WERI-Rb-1 (cell line): ENCODE results near the gene LRP1B.

ENCODE experiments used
- DNase-seq: peaks from one replicate; pipeline ENCODE4 v3.0.0-alpha.2; 2020
- H3K27ac ChIP-seq: fragments of 250-450 bp; sonication (Bioruptor Pico); 2 replicates; pipeline ENCODE4 v1.5.1; 2020; ENCODE audit warnings: mild to moderate bottlenecking, moderate library complexity
- H3K27me3 ChIP-seq: fragments of 250-450 bp; sonication (Bioruptor Pico); 2 replicates; pipeline ENCODE4 v1.5.1; 2021; ENCODE audit warnings: mild to moderate bottlenecking, low read depth, moderate library complexity; ENCODE audit not compliant: insufficient read depth, severe bottlenecking
- H3K36me3 ChIP-seq: fragments of 250-450 bp; sonication (Bioruptor Pico); 2 replicates; pipeline ENCODE4 v1.5.1; 2020; ENCODE audit warnings: mild to moderate bottlenecking, moderate library complexity
- H3K4me3 ChIP-seq: 2 replicates; pipeline ENCODE4 v1.5.1; 2011; ENCODE audit warnings: low read depth, mild to moderate bottlenecking, control low read depth, low read length
- H3K9me3 ChIP-seq: fragments of 250-450 bp; sonication (Bioruptor Pico); 2 replicates; pipeline ENCODE4 v1.5.1; 2021; ENCODE audit warnings: mild to moderate bottlenecking, moderate library complexity; ENCODE audit not compliant: severe bottlenecking
- TF ChIP-seq, protein P1 (sequence below): IDR thresholded peaks from 2 replicates; pipeline ENCODE4 v1.5.1; 2011; ENCODE audit warnings: low read depth, mild to moderate bottlenecking, control low read depth, inconsistent platforms, low read length

The LRP1B gene

DNA sequence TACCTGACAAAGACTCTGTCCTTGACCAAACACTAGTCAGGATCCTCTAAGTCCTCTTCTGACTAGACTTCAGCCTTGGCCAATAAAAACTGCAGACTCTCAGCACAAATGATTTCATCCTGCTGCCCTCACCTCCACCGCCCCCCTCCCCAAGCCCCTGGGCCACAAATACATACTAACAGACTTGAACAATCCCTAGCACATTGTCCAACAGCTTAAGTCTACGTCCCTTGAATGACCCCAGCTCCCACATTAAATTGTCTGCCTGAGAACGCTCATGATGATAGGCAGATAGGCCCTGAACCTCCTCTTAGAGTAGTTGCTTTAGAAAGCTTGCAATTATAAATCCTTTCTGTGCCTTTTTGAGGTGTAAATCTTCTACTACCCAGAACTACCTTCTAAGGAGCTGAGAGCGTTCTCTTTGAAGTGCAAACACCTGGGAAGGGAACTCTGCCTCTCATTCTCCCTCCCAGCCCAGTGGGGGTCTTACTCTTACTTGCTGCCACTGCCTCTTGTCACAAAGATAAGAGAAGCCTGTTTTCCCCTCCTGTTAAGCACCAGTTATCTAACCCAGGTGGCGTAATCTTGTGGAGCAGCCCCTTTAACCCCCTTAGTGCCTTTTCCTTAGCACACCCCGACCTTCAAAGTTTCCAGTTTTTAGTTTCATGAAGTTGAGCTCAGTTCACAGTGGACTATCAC is 1225.6 kb downstream of the LRP1B start:
- Histone ChIP-seq H3K27me3 (no peaks in the 10 kb centered on the region), H3K36me3 (no peaks in the 10 kb centered on the region), H3K4me3 (no peak overlapping the region), H3K27ac (peak overlapping the region; percentile 33), H3K9me3 (no peaks in the 10 kb centered on the region)
- TF ChIP-seq, protein P1, sequence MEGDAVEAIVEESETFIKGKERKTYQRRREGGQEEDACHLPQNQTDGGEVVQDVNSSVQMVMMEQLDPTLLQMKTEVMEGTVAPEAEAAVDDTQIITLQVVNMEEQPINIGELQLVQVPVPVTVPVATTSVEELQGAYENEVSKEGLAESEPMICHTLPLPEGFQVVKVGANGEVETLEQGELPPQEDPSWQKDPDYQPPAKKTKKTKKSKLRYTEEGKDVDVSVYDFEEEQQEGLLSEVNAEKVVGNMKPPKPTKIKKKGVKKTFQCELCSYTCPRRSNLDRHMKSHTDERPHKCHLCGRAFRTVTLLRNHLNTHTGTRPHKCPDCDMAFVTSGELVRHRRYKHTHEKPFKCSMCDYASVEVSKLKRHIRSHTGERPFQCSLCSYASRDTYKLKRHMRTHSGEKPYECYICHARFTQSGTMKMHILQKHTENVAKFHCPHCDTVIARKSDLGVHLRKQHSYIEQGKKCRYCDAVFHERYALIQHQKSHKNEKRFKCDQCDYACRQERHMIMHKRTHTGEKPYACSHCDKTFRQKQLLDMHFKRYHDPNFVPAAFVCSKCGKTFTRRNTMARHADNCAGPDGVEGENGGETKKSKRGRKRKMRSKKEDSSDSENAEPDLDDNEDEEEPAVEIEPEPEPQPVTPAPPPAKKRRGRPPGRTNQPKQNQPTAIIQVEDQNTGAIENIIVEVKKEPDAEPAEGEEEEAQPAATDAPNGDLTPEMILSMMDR = no peak
- DNase-seq = peak; percentile 41

DNA sequence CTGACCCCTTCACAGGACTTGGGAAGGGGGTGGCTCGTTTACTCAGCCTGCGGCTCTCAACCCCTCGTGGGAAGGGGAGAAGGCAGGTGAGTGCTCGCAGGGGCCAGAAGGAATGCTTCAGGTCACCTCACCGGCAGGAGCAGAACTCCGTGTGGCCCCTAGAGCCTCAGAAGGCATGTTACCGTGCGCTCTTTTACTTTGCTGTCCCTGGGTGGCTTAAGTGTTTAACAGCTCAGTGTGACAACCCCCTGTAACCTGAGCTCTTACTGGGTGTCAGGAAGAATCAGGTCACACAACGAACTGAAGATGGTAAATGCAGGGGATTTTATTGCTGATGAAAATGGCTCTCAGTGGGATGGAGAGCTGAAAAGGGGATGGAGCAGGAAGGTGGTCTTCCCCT is 1235.4 kb downstream of the LRP1B start:
- DNase-seq = peak; percentile 9
- H3K27ac ChIP-seq = no peak overlapping the region
- no peaks in the 10 kb centered on the region for H3K27me3 ChIP-seq
- H3K36me3 ChIP-seq = no peaks in the 10 kb centered on the region
- TF ChIP-seq, protein P1 = no peak
- H3K9me3 ChIP-seq = no peaks in the 10 kb centered on the region
- no peak overlapping the region for H3K4me3 ChIP-seq

DNA sequence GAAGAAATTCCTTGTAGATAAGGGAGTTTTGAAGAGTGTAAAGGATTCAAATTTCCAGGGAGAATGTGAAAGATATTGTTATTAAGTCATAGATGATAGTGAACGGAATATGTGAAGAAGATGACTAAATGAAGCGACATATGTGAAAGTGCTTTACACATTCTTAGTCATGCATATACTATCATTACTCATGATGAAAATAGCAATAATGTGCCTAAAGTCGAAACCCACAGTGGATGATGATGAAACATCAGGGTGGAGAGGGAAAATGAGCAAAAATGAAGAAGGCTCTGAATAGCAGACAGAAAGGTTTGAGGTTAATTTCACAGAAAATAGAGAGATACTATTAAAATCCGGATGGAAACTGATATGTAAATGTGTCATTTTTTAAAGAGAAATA is 1237.1 kb downstream of the LRP1B start:
- Histone ChIP-seq H3K27ac (no peak overlapping the region), H3K4me3 (no peak overlapping the region), H3K36me3 (no peaks in the 10 kb centered on the region), H3K9me3 (no peaks in the 10 kb centered on the region), H3K27me3 (no peaks in the 10 kb centered on the region)
- TF ChIP-seq, protein P1 = no peak
- no peak for DNase-seq

DNA sequence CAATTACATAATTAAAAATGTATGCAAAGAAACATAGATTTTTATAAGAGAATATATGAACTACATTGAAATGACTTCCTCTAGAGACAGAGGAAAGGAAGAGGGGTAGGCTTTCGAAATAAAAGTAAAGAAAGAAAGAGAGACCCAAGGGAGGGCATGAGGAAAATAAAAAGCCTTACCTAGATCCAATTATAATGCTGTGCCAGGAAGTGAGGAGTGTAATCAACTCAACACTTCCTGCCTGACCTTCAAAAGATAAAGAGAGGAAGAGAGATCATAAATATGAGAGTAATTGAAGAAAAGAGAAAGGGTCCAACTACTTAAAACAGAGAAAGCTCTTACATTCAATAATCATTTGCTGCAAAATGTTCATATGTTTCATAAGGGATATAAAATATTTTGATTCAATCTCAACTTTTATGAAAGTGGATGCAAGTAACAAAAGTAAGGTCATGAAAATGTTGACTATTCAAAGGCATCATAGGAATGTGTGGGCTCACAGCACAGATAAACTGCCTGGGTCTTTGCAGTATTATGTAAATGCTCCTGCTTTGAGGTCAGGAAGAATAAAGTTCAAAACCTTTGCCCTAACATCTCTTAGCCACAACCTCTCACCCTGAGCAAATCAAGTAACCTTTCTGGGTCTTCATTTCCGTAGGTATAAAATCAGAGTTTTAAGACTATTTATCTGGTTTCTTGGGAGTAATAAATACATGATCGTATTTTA is 1237.7 kb downstream of the LRP1B start:
- Histone ChIP-seq H3K9me3 (no peaks in the 10 kb centered on the region), H3K4me3 (no peak overlapping the region), H3K27me3 (no peaks in the 10 kb centered on the region), H3K27ac (no peak overlapping the region), H3K36me3 (no peaks in the 10 kb centered on the region)
- DNase-seq = no peak
- TF ChIP-seq, protein P1 = no peak

DNA sequence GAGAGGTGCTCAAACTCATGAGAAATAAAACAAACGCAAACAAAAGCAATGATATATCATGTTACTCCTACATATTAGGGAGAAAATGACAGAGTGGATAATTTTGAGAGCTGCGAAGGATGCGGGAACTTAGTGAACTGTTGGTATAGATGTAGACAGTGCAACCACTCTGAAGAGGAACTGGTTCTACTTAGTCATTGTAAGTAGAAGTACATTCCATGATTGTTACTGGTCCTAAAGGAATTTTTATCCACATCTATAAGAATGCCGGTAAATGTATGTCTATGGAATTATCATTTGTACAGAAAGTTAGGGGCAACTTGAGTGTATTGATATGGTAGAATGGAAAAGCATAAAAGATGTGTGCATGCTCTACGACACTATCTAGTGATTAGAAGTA is 1238.4 kb downstream of the LRP1B start:
- TF ChIP-seq, protein P1 = no peak

More for the DNA sequence above, 1238.4 kb downstream of the LRP1B start:
- no peak overlapping the region for H3K27ac ChIP-seq
- H3K36me3 ChIP-seq = no peaks in the 10 kb centered on the region
- no peaks in the 10 kb centered on the region for H3K9me3 ChIP-seq
- no peak for DNase-seq
- no peaks in the 10 kb centered on the region for H3K27me3 ChIP-seq
- no peak overlapping the region for H3K4me3 ChIP-seq
